ENCODE data around the gene STX3.
"Not testable (repeated sequence)": the region's sequence is repeated elsewhere in the genome, so short reads cannot be mapped to it uniquely, and the experiment has no call there.

The STX3 gene

DNA sequence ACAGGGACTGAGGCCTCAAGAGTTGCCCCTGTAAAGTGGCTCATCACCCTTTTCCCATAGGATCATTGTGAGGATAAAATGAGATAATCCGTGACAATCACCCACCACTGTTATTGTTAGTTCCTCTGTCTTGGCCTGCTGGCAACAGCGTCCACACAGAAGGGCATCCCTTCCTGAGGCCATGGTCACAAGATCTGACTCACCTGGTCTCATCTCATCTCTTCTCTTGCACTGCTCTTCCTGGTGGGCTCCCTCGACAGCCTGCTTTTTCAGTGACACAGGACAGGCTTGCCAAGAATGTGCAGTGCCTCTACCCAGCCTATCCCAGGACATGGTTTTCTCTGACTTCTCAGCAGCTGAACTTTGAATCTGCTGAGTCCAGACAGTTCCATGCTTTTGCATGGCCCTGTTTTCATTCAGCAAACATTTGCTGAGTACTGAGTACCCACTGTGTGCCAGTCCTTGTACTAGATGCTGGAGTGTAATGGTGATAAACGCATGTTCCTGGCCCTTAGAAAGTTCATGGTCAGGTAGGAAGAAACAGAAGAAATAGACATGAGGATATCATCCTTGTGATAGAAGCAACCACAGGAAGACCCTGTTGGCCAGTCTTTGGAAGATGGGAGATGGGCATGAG, 3.3 kb downstream of the STX3 start:
- no peak for DNase-seq (ENCODE audit: low spot score)

DNA sequence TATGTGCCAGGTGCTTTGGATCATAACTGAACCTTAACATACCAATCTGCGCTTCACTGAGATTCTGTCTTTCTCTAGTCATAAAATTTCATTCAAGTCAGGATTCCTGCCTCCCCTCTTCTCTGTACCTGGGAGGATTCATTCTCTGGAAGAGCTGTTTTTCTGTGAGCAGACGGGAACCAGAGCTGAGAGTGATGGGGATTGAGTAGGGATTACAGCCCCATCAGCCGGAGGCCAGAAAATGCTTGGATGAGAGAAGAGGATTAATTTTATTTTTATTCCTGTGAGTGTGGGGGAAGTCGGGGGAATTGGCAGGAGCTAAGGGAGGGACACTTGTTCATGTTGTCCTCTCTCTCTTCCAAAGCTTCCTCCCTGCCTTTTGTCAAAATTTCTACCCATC, 4.7 kb downstream of the STX3 start:
- no peak for DNase-seq (ENCODE audit: low spot score)

DNA sequence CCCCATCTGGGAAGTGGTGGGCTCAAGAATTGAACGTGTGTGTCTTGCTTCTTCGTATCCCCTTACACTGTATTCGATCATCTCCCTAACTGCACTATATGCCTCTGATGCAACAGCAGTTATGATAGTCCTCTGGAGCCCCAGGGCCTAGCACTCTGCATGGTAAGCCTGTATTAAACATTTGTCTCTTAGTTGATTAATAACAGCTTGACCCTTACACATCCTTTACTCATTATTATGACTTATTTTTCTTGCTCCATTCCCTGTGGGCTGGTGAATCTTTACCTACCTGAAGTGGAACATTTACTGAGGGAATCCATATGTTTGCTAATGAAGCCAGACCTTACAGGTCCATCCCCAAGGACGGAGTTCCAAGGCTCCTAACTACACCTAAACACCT, 5.6 kb downstream of the STX3 start:
- DNase-seq (ENCODE audit: low spot score) = no peak

- DNase-seq (ENCODE audit: low spot score) = no peak
Measured at GRCh38 chr11:59761993-59762392, 6.8 kb downstream of the STX3 start.

DNA sequence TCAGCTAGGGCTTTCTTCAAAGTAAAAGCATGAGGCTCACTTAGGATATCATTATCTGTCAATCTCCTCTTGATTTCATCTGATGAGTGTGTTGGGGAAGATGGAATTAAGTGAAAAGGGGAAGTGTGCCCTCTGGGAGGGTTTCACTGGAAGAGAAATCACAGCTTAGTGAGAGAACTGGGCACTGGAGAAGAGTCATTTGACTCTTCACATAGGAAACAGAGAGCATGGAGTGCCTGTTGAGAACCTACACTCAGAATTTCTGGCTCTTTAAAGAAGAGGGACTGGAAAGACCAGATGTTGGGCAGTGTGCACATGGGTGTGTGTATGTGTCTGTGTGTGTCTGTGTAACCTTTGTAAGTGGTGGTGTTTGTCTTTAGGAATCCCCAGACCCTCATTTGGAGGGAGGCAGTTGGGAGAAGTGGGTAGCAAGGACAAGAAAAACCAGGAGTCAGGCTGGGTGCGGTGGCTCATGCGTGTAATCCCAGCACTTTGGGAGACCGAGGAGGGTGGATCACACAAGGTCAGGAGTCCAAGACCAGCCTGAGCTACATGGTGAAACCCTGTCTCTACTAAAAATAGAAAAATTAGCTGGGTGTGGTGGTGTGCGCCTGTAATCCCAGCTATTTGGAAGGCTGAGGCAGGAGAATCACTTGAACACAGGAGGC, 10.0 kb downstream of the STX3 start:
- DNase-seq (ENCODE audit: low spot score) = no peak

GRCh38 chr11:59766542-59767224, 11.5 kb downstream of the STX3 start:
- DNase-seq (ENCODE audit: low spot score) = no peak

GRCh38 chr11:59767225-59767611, 12.0 kb downstream of the STX3 start:
- DNase-seq (ENCODE audit: low spot score) = peak; percentile 34

- no peak for DNase-seq (ENCODE audit: low spot score)
Measured at GRCh38 chr11:59769111-59769510, 13.9 kb downstream of the STX3 start.

GRCh38 chr11:59769828-59770227, 14.7 kb downstream of the STX3 start:
- DNase-seq (ENCODE audit: low spot score) = no peak

DNA sequence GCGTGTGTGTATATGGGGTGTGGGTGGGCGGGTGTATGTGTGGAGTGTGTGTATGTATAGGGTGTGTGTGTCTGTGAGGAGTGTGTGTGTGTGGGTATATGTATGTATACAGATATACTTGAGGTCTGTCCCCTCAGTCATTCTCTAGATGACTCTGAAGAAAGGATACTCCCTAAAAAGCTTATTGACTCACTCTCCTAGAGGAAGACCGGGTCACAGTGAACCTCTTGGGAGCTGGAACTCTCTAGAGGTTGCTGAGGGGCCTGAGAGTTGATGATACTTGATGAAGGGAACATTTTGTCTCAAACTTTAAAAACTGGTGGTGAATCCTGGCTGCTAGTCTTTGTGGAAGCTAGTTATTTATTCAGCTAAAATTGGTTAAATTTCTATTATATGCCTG, 15.1 kb downstream of the STX3 start:
- DNase-seq (ENCODE audit: low spot score) = no peak

- DNase-seq (ENCODE audit: low spot score) = no peak
Measured at GRCh38 chr11:59770869-59771268, 15.7 kb downstream of the STX3 start.

DNA sequence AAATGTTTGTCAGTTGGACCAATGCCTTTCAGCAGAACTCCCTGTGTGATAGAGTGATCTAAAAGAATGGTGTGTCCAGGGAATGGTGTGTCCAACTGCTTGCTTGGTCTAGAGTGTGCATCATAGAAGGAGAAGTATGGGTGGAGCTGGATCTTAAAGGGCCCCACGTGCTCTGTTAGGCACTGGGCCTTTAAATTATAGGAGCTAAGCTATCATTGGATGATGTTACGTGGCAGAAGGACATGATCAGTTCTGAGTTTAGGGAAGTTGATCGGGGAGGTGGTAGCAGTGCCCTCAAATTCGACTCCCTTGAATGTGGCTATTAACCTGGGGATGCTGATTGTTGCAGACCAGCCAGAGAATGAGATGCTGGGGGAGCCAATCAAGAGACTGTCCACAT, 16.4 kb downstream of the STX3 start:
- DNase-seq (ENCODE audit: low spot score) = no peak

DNA sequence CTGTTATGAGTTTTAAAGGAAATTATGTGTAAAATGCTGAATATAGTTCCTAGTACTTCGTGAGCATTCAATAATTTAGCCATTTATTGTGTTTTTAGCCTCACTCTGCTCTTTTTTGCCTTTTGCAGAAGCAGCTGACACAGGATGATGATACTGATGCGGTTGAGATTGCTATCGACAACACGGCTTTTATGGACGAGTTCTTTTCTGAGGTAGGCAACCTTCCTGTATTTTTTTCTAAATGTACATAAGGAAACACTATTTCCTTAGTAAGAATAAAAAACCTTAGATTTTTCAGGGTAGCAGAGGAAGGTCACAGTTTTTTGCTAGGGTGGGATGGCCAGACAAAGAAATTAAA, 17.9 kb downstream of the STX3 start:
- no peak for DNase-seq (ENCODE audit: low spot score)

DNA sequence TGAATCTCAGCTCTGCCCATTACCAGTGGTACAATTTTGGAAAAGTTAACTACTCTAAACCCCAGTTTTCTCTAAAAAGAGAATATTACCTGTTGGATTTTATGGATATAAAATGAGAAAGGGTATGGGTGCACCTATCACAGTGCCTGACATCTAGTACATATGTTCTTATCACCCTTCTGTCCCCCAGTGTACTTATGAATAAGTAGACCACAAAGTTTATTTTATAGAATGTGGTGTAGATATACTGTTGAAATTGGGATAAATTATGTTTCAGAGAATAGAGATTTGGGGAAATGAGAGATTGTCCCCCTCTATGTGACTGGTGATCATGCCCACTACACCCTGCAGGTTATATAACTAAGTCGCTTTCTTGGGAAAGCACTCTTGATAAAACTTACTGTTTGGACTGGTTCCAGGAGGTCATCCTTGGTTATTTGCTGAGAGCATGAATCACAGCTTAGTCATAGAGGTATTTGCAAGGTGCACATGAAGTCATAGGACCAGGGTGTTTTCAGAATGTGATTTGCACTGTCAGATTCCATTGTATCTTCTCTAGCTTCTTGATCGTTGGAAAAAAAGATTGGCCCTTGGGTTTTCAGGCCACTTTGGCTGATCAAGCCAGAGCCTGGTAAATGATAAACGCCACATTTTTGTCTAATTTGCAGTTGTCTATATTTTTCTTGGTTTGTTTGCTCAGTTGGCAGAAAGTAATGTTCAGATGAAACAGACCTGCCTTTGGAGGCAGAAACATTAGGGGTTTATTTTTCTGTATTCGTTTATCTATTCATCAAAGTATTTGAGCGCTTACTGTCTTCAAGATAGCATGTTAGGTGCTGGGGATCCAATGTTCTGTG, 21.3 kb downstream of the STX3 start:
- peak; percentile 59 for DNase-seq (ENCODE audit: low spot score)

DNA sequence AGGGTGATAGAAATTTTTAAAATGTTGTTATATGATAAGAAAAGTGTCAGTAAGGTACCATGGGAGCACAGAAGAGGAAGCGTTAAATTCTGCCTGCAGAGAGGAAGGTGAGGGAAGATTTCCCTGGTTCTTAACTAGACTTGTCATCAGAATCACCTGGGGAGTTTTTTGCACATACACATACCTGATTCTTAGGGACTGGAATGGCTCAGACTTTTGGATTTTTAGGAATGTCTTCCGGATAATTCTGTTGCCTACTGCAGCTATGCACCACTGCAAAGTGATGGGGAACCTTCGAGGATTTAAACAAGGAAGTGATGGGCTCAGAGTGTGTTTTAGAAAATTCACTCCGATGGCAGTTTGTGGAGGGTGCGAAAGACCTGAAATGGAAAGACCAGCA, 21.9 kb downstream of the STX3 start:
- DNase-seq (ENCODE audit: low spot score) = no peak

- no peak for DNase-seq (ENCODE audit: low spot score)
Measured at GRCh38 chr11:59778122-59778521, 22.9 kb downstream of the STX3 start.

- DNase-seq (ENCODE audit: low spot score) = no peak
Measured at GRCh38 chr11:59779487-59779886, 24.3 kb downstream of the STX3 start.

DNA sequence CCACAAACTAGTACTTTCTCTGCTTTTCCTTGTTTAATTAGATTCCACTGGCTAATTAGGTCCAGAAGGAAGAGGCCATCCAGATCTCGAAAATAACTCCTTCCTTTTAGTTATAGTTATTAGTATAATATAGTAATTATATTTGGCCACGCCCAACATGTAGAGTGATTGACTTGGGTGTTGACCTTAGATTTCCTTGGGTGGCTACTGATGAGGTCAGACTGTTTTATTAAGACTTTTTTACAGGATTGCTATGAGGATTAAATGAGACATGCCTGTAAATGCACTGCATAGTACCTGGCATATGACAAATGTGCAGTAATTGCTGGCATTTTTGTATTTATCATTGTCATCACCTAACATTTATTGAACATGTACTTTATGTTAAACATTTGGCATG, 26.9 kb downstream of the STX3 start:
- no peak for DNase-seq (ENCODE audit: low spot score)

DNA sequence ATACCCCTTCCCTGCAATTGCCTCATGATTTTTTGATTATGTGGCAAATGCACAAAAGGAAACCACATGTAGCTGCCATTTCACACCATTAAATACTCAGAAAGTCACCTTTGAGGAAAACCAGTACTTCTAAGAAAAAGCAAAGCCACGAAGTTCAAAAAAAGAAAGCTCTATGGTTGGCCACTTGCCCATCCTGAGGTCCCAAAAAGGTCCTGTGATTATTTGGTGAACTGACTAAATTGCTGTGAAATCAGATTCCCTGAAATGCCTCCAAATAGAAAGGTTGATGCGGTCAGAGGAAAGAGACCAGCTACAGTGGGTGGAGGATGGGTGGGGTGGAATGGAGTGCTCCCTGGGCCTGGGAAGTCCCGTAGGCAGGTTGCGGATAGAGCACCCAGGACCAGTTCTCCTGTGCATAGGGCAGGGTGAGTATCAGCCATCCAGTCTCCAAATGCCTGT, 28.5 kb downstream of the STX3 start:
- DNase-seq (ENCODE audit: low spot score) = peak; percentile 56

DNA sequence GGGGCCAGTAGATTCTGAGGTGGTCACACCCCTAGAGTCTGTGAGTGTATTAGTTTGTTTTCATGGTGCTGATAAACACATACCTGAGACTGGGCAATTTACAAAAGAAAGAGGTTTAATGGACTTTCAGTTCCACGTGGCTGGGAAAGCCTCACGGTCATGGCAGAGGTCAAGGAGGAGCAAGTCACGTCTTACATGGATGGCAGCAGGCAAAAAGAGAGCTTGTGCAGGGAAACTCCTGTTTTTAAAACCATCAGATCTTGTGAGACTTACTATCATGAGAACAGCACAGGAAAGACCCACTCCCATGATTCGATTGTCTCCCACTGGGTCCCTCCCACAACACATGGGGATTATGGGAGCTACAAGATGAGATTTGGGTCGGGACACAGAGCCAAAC, 29.3 kb downstream of the STX3 start:
- not testable (repeated sequence) for DNase-seq (ENCODE audit: low spot score)

DNA sequence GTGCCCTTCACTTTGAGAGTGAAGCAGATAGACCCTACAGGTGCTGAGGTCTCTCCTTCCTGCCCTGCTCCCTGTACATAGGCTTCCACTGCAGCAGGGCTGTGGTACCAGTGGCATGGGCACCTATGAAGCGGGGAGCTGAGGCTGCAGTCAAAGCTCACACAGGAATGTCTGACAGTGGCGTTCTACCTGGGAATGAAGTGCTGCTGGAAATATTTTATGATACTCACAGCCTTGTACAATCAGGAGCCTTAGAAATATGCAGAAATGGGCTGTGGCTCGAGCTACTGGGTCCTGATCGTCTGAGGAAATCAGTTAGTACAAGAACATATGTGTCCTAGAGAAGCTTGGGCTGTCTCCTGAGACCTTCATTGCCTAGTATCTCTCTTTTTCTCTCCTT, 30.6 kb downstream of the STX3 start:
- DNase-seq (ENCODE audit: low spot score) = no peak

GRCh38 chr11:59787255-59787588, 32.0 kb downstream of the STX3 start:
- no peak for DNase-seq (ENCODE audit: low spot score)

- no peak for DNase-seq (ENCODE audit: low spot score)
Measured at GRCh38 chr11:59787816-59788215, 32.6 kb downstream of the STX3 start.
